ENCODE results near the gene MCEMP1. TPM values are rescaled to one million over a fixed set of nuclear protein-coding genes. Genes with fewer than 3 reads are reported as not detected.

The MCEMP1 gene
- total and polyA plus RNA-seq, 2 of the 4 experiments (the other 2 are of a cell fraction): 0.15 TPM; not detected in 1

GRCh38 chr19:7641290-7642276 is 35.3 kb upstream of the MCEMP1 start:
- no peak overlapping the region for H2AK5ac ChIP-seq (ENCODE audit: low read depth, low read length)
- no TSS peak for BruUV-seq (replicated peaks)
- no peak overlapping the region for H3K23ac ChIP-seq (ENCODE audit: low read depth, low read length)
- intact Hi-C loops (cut with micrococcal nuclease): no loop called here
- no peak overlapping the region for H2BK120ac ChIP-seq (ENCODE audit: low read depth, low read length)
- dilution Hi-C loops (cut with HindIII; ENCODE audit: low sequenced_read_pairs, unreplicated experiment): no loop called here
- H2AFZ ChIP-seq (replicated peaks; ENCODE audit: low read length, poor library complexity): no peak overlapping the region
- no peaks in the 10 kb centered on the region for H3K36me3 ChIP-seq (ENCODE audit: control insufficient read depth, insufficient read depth, low read length)
- 76% methylated on average over 8 of the region's 43 CpGs; no CpG with 5 or more reads in 1 of the 2 experiments for WGBS, 2 experiments (ENCODE audit: extremely low coverage in 2 of 2, insufficient read length in 1 of 2)
- H3K4me2 ChIP-seq (ENCODE audit: low read depth, low read length): no peak overlapping the region
- ChIA-PET CTCF (no interaction called here), POLR2A (ENCODE audit: unreplicated experiment) (no interaction called here)
- no peak overlapping the region for H3K4ac ChIP-seq (ENCODE audit: low read depth, low read length)
- no peaks in the 10 kb centered on the region for H3K9me3 ChIP-seq (ENCODE audit: control insufficient read depth, insufficient read depth, low read length)
- H3K27me3 ChIP-seq (ENCODE audit: control insufficient read depth, insufficient read depth, low read length): peaks cover 7% of the 10 kb centered on the region; the same call in 1 of the 2 replicates
- H2BK15ac ChIP-seq (ENCODE audit: low read depth, low read length): no peak overlapping the region
- in situ Hi-C loops (cut with MboI; ENCODE audit: low sequenced_read_pairs): no loop called here
- H2BK5ac ChIP-seq (ENCODE audit: low read depth, low read length, poor library complexity, severe bottlenecking): no peak overlapping the region
- TF ChIP-seq RAD21 (IDR thresholded peaks at IDR 0.05; ENCODE audit: low read length): no peak
- TF ChIP-seq POLR2A (IDR thresholded peaks at IDR 0.05; ENCODE audit: low read depth, low read length): no peak
- 0 out of 2 replicates have a peak, but pooled peaks have one; percentile 6 for TF ChIP-seq CTCF (conservative IDR thresholded peaks at IDR 0.05; ENCODE audit: low read depth, low read length)
- no peak overlapping the region for H2AK9ac ChIP-seq (replicated peaks; ENCODE audit: low read depth, low read length, poor library complexity)
- no peak overlapping the region for H4K91ac ChIP-seq (ENCODE audit: insufficient read depth, low read depth, low read length)
- peaks cover 5% of the 10 kb centered on the region; the same call in 1 of the 2 replicates for H4K20me1 ChIP-seq (ENCODE audit: insufficient read depth, low read length)
- H3K27ac ChIP-seq (ENCODE audit: insufficient read depth, low read length): no peak overlapping the region
- H3K56ac ChIP-seq (ENCODE audit: extremely low read depth, insufficient read depth, low read length): no peak overlapping the region
- no peak overlapping the region for H3K4me3 ChIP-seq (ENCODE audit: insufficient read depth, low read depth, low read length)
- no peaks in the 10 kb centered on the region for H3K4me1 ChIP-seq (ENCODE audit: control insufficient read depth, insufficient read depth, low read length)
- H3K79me1 ChIP-seq (ENCODE audit: low read depth in 1 of 2, low read length in 2 of 2): no peaks in the 10 kb centered on the region
- DNase-seq (no peak), ATAC-seq (ENCODE audit: low read depth) (no peak)
- no peak overlapping the region for H3K14ac ChIP-seq (replicated peaks; ENCODE audit: low read depth, low read length)
- no peak overlapping the region for H2BK20ac ChIP-seq (ENCODE audit: low read depth, low read length)
- H3K9me1 ChIP-seq (ENCODE audit: insufficient read depth, low read length): peaks cover 9% of the 10 kb centered on the region
- H3K9ac ChIP-seq (ENCODE audit: low read depth, low read length): no peak overlapping the region
- H4K8ac ChIP-seq (ENCODE audit: low read depth in 2 of 2, low read length in 2 of 2): no peak overlapping the region
- no peak overlapping the region for H3K18ac ChIP-seq (ENCODE audit: low read depth, low read length)
- H4K5ac ChIP-seq (ENCODE audit: low read depth, low read length): no peak overlapping the region

All from IMR-90 (cell line).